GM21423 (cell line): ENCODE measurements around the gene NNAT.

ENCODE experiments used
- ATAC-seq: cut with Tn5 transposase; IDR thresholded peaks from one replicate; pipeline ENCODE4 v1.9.1; 2021; ENCODE audit warnings: mild to moderate bottlenecking, moderate library complexity; ENCODE audit not compliant: unreplicated experiment

Gene NNAT

GRCh38 chr20:37565134-37565811 lies 44.2 kb downstream of the NNAT start:
- ATAC-seq, result no peak

GRCh38 chr20:37566590-37567330 lies 45.7 kb downstream of the NNAT start:
- no peak for ATAC-seq

GRCh38 chr20:37567331-37567665 lies 46.2 kb downstream of the NNAT start:
- no peak for ATAC-seq

- no peak for ATAC-seq
Observed at GRCh38 chr20:37567671-37568588, 46.9 kb downstream of the NNAT start.

- ATAC-seq, result no peak
Observed at GRCh38 chr20:37570419-37570818, 49.4 kb downstream of the NNAT start.

- no peak for ATAC-seq
Observed at GRCh38 chr20:37571033-37571432, 50.0 kb downstream of the NNAT start.
